Activated T-helper 1 cell treated with anti-CD3 and anti-CD28 coated beads, Interleukin-2, amount 50 U/mL, for 16 hours (primary cell): ENCODE data around the gene KCNK13.
"Not testable (repeated sequence)": the region's sequence is repeated elsewhere in the genome, so short reads cannot be mapped to it uniquely, and the experiment has no call there.

Experiments
- DNase-seq, 2 donors: peaks; one replicate each; pipeline ENCODE4 v3.0.0-alpha.2; 2020; ENCODE audit warnings: low read depth in 1 of 2, low spot score in 1 of 2

The KCNK13 gene

DNA sequence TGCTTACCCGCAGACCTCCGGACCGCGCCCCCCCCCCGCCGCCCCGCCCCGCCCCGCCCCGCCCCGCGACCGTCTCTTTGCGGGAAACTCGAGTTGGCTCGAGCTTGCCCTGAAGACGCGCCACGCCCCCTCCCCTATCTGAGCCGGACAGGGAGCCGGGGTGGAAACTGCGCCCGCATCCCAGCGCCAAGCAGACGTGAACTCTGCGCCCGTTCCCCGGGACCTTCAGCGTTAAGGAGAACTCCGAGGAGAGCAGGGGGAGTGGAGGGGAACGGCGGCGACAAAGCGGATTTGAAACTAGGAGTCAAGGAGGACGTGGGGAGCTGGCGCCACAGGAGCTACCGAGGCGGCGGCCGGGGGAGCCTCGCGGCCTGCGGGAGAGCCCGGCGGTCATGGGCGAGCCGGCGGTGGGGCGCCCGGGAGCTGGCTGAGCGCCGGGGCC lies at the start of gene KCNK13:
Gene KCNK13 (plus strand): TSS at position 310 of the 442 bp plus-strand sequence. CDS start 212 bp downstream, outside the sequence.
- DNase-seq = no peak

DNA sequence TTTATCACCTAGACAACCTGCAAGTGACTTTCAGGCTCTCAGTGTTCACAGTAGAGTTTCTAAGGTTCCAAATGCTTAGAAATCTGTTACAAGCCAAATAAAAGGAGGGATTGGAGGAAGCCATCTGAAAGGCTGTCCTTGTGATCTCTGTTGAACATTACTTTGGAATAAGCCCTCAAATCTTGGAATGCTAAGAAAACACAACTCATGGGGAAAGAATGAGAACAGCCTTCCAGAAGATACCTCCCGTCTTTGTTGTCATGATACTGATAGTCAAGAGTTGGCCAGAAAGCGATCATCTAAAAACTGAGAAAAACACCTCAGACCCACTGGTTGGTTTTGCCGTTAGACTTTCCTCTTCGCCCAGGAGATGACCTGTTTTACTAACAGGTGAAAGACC lies 44.4 kb upstream of the KCNK13 start:
- no peak for DNase-seq

DNA sequence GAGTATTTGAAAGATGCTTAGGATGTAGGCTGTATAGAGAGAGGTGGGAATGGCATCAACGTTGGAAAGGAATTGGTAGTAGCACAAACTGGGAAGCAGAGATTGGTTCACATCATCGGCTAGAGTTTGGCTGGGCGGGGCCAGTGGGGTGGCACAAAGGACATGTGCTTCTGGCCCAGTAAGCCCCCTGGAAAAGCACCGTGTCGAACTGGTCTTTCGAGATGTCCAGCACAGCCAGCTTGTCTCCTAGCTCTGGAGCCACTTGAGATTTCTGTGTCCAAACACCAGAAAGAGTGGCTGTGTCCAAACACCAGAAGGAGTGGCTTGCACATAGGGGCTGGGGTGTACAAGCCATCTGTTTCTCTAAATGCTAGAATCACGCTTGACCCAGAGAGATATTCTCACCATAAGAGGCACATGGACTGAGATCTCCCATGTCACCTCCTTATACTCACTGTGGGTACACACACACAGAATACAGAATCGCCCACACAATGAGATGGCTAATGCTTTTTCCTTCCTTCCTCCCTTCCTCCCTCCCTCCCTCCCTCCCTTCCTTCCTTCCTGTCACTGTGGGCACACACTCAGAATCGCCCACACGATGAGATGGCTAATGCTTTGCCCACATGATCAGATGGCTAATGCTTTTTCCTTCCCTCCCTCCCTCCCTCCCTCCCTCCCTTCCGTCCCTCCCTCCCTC lies 41.8 kb upstream of the KCNK13 start:
- DNase-seq = no peak

DNA sequence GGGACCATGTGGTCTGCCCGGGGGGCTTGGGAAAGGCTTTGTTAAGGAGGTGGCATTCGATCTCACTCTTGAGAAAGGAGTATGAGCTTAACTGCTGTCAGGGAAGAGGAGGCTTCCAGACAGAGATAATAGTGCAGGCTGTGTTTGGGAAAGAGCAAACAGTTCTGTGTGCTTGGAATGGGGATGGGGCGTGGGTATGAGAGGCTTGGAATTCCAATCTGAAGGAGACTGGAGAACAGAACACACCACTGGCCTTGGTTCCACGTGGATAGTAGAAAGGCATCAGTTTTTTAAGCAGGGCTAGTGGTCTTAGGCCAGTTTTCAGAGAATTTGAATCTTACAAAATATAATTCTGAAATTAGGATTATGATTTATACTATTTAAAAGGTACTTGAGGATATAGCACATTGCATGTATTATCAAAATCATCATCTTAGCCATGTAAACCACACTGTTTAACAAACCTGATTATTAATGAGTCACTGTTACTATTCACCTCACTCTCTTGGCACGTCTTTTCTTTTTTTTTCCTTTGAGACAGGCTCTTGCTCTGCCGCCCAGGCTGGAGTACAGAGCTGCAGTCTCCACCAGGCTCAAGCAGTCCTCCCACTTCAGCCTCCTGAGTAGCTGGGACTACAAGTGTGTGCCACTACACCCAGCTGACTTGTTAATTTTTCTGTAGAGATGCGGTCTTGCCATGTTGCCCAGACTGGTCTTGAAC lies 38.5 kb upstream of the KCNK13 start:
- no peak for DNase-seq

DNA sequence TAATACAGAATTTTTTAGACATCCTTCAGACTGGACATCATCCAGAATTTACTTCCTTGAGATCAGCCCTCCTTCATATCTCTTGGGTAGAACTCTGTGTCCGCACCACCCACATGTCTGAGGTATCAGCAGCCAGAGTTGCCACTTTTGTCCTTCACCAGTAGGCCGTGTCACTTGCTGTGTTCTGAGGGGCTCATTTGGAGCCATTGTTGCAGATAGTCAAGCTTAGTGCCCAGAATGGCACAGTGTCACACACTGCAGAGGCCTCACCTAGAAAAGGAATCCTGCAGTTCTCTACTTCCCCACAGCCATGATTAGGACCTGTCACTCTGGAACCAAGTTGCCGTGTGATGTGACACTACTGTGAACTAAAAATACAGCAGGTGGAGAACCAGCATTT lies 36.9 kb upstream of the KCNK13 start:
- no peak for DNase-seq

DNA sequence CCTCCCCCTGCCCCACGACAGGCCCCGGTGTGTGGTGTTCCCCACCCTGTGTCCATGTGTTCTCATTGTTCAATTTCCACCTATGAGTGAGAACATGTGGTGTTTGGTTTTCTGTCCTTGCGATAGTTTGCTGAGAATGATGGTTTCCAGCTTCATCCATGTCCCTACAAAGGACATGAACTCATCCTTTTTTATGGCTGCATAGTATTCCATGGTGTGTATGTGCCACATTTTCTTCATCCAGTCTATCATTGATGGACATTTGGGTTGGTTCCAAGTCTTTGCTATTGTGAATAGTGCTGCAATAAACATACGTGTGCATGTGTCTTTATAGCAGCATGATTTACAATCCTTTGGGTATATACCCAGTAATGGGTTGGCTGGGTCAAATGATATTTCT lies 35.2 kb upstream of the KCNK13 start:
- DNase-seq = not testable (repeated sequence)

DNA sequence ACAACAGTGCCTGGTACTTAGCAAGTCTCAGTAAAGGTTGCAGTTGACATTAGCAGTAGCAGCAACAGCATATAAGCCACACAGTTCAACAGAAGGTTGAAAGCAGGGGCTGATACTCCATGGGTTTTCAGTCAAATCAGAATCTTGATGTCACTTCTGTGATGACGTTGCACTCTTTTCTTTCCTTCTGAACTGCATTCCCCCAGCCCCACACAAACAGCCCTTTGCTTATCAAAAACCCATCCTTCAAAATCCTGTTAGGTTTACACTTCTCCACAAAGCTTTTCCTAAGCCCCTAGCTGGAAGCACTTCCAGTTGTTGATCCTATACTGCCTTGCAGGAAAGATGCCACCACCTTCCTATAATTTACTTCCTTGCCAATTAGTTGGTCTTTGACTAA lies 34.0 kb upstream of the KCNK13 start:
- DNase-seq = no peak

DNA sequence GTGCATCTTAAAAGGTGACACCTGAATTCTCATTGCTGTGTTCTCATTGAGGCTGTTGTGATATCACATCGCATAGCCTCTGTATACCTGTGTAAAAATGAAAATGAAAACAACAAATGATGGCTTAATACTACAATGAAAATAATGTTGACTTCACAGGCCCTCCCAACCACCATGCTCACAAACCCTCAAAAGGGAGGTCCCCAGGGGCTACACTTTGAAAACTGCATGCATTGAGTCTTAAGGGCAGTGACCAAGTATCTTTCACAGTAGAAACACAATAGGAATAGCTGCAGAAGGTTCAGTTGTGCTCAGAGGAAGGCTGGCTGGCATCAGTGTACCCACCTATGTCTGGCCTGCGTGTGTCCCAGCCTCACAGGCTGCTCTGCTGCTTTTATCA lies 27.6 kb upstream of the KCNK13 start:
- DNase-seq = no peak

DNA sequence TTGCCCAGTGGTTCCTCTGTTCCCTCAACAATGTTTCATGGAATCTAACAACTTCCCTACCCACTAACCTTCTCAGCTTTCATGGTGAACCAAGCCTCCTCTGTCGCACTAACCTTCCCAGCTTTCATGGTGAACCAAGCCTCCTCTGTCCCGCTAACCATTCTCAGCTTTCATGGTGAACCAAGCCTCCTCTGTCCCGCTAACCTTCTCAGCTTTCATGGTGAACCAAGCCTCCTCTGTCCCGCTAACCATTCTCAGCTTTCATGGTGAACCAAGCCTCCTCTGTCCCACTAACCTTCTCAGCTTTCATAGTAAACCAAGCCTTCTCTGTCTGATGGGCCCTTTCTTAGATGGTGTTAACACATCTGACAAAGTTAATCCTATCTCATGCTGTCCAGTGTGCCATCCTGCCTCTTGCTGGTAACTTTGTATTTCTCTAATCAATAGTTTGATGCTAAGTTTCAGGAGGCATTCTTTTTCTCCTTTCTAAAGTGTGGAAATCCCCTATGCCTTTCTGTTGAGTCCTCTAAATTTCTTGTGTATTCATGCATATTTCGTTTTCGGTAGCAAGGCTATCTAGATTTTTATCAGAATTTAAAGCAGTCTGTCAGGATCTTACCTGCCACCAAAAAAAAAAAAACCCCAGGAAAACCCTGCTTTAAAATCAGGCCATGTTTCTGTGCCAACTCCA lies 26.8 kb upstream of the KCNK13 start:
- no peak for DNase-seq

DNA sequence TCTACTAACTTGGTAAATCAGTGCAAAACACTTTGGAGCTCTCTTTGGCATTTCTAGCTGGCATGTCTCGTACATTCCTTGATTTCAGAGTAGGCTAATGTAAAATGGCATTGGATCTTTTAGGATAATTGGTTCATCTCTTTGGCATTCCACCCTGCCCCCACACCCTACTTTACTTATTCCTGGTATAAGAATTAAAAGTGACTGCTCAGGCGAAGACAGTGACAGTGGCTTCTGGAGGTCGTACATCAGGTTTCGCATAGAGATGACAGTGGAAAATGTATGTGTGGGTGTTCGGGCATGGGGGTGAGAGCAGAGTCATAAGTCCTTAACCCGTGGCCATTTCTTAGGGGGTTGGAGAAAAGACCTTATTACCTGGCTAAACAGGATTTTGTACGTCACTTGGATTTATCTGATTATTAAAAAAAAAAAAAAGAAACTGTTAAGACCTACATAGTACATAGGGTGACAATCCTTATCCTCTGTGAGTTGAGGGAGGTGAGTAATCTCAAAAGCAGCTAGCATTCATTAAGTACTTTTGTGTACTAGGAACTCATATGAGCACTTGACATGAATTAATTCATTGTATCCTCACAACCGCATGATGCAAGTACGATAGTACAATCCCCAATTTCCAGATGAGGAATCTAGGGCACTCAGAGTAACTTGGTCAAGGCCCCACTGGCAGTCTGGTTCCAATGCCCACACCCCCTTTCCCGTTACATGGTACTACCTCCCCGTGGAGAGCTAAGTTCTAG lies 22.4 kb upstream of the KCNK13 start:
- no peak for DNase-seq

DNA sequence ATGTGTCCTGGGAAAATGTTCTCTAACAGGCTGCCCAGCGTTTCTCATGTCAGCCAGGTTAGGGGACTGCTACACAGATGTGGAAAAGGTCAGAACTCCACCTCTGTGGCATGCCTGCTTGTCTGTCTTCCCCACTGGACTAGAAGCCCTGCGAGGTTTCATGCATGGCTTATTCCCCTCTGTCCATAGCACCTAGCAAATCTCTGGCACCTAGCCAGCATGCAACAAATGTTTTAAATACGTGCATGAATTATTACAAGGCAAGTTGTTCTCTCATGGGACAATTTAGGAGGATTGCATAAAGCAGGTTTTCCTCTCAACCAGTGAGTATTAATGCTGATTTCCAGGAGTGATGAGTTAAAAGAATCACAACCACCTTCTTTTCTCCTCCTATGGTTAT lies 21.4 kb upstream of the KCNK13 start:
- DNase-seq = no peak

DNA sequence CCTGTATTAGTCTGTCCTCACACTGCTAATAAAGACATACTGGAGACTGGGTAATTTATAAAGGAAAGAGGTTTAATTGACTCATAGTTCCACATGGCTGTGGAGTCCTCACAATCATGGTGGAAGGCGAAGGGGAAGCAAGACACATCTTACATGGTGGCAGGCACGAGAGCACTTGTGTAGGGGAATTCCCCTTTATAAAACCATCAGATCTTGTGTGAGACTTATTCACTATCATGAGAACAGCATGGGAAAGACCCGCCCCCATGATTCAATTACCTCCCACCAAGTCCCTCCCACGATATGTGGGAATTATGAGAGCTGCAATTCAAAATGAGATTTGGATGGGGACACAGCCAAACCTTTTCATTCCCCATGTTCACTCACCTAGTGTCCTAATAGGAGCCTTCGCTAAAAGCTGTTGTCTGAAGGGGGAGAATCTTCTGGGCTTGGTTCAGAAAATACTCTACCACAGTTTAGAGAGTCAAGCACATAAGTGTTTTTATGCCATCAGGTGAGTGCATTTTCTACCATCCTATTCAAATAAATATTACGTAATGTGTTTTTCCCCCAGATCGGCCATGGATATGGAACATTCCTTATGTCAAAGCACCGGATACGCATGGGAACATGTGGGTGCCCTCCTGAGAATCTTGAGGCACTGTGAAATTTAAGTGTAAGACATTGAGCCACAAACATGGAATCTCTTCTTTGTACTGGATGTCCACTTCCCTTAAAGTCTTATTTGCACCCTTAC lies 19.1 kb upstream of the KCNK13 start:
- no peak for DNase-seq

DNA sequence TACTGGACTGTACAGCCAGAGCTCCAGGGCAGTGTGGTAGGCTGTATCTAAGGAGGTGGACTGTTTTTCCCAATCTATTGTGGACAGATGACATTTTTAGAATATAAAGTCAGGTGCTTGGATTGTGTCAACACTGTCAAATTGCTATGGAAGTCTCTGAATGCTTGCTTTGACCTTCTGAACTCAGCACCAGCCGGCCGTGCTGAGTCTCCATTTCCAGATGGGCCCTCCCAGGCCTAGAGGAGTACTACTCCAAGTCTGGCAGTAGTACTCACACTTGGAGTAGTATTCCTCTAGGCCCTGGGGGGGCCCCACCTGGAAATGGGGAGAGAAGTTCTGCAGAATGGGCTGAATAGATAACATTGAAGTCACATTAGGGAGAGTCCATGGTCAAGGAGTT lies 16.2 kb upstream of the KCNK13 start:
- no peak for DNase-seq

DNA sequence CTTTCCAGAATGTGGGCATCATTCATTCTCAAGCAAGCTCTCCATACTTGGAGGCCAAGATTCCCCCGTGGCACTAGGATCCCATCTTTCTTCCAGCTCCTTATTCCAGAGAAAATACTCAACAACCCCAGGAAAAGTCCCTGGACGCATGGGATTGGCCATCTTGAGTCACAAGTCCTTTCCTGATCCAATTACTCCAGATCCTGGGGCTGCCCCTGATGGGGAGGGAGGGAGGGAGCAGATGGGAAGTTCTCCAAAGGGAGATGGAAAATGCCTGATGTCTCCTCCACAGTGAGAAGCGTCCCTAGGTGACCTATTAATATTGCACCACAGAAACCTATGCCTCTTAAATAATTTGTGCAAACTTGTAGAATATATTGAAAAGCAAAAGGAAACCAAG lies 12.4 kb upstream of the KCNK13 start:
- DNase-seq = no peak

DNA sequence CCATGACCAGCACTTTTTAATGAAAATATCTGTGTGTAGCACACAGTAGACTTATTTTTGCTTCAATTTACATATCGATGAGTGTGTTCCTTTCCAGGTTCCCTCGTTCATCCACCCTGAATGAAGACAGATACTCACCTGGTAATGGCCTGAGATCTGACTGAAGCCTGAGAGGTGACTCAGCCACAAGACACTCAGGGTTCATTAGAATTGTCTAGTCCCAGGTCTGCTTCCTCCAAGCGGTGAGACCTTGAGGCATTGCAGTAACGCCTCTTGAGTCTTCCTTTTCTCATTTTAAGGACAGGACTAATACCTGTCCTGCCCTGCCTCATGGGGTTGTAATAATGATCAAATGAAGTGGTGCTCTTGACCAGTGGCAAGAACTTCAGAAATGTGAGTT lies 11.5 kb upstream of the KCNK13 start:
- no peak for DNase-seq

DNA sequence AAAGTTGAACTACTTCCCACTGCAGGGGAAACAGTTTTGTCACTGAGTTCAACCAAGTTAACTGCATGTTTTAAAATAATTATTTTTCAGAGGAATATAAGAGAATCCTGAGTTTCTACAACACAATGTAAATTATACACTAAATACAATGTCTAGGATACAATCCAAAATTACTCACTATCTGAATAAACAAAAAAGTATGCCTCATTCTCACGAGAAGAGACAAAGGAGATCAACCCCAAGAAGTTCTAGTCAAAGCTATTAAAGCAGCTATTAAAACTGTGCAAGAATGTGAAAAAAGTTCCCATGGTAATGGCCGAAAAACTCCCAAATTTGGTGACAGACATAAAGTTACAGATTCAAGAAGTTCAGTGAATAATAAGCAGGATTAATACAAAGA lies 8.8 kb upstream of the KCNK13 start:
- DNase-seq = no peak

DNA sequence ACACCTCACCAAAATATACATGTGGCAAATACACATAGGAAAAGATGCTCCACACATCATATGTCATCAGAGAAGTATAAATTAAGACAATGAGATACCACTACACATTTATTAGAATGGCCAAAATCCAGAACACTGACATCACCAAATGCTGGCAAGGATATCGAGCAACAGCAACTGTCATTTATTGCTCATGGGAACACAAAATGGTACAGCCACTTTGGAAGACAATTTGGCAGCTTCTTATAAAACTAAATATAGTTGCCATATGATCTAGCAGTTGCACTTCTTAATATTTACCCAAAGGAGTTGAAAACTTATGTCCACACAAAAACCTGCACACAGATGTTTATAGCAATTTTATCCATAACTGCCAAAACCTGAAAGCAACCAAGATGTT lies 7.0 kb upstream of the KCNK13 start:
- no peak for DNase-seq

DNA sequence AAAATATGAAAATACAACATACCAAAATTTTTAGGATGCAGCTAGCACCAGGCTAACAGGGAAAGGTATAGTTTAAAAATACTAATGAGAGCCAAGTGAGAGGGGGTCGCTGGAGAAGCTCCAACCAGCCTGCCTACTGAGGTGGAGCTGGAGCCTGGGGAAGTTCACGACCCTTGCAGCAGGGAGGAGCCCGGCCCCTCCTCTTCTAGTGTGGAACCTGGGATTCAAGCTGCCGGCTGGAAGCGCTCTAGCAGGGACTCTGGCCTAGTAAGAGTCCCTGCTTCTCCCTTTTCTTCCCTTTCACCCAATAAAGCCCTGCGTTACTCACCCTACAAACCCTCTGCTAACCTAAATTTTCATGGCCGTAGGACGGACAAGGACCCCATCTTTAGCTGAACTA lies 5.0 kb upstream of the KCNK13 start:
- DNase-seq = no peak

DNA sequence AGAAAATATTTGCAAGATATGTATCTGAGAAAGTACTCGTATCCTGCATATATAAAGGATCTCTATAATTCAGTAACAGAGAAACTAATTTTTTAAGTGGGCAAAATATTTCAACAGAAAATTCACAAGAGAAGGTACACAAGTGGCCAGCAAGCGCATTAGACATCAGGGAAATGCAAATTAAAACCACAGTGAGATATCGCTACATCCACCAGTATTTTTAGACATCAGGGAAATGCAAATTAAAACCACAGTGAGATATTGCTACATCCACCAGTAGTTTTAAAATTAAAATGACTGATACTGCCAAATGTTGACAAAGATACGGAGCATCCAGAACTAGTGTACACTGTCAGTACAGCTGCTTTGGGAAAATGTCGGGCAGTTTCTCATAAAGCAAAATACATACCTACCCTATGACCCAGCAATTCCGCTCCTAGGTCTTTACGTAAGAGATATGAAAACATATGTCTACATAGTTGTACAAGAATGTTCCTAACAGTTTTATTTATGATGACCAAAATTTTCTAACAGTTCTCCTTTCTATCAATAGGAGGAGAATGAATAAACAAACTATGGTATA lies 2.8 kb upstream of the KCNK13 start:
- no peak for DNase-seq

DNA sequence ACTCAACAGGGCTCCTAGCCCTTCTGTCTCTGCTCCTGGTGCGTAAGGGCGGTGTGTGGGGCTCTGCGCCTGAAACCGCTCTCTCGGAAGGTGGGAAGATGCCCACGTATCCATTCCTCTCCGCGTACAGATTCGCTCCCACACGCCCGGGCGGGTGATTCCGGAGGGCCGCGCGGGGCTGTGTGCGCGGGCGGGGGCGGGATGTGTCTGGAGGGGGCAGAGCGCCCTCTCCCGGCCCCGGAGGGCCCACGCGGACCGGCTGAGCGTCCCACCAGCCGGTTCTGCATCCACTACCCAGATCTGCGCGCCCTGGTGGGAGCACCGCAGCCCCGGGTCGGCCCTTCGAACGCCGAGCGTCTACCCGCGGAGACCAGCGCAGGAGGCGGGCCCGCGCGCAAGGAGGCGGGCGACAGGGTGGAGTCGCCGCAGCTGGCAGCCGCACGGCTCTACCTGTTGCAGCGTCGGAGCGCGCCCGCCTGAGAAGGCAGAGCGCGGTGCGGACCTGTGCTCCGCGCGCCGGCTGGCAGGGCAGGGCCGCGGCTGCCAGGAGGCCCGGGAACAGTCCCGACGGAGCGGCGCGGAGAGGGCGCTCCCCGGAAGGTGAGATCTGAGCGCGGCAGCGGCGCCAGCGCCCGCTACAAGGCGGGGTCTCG lies 1.4 kb upstream of the KCNK13 start:
- peak in 1 of 2 donors; percentile 14 for DNase-seq
